Subcutaneous adipose tissue (tissue), 4 donors: Measurements from ENCODE around the gene CAPN15. TPM values are rescaled to one million over a fixed set of nuclear protein-coding genes. Genes with fewer than 3 reads are reported as not detected.

ENCODE experiments used
- CTCF ChIP-seq: fragments of 450-650 bp; IDR thresholded peaks from one replicate; pipeline ENCODE4 v1.5.1; 2016; ENCODE audit warnings: low read depth, mild to moderate bottlenecking, control low read depth, antibody characterized with exemption, moderate library complexity
- total RNA-seq, 4 donors: library from RNA; depleted of rRNA; stranded (reverse); fragments of >200 nt; gene quantifications; one replicate each; pipeline ENCODE4 v1.1.0, GENCODE V29; 2016

CAPN15 gene
- total RNA-seq, 4 donors from 2014 or later: 7.6 to 30.0 (median 13.3) TPM

- no peak for TF ChIP-seq CTCF
These were observed 14.7 kb upstream of the CAPN15 start for GRCh38 chr16:512802-513201.

GRCh38 chr16:513950-514349 is 13.6 kb upstream of the CAPN15 start:
- TF ChIP-seq CTCF: no peak

DNA sequence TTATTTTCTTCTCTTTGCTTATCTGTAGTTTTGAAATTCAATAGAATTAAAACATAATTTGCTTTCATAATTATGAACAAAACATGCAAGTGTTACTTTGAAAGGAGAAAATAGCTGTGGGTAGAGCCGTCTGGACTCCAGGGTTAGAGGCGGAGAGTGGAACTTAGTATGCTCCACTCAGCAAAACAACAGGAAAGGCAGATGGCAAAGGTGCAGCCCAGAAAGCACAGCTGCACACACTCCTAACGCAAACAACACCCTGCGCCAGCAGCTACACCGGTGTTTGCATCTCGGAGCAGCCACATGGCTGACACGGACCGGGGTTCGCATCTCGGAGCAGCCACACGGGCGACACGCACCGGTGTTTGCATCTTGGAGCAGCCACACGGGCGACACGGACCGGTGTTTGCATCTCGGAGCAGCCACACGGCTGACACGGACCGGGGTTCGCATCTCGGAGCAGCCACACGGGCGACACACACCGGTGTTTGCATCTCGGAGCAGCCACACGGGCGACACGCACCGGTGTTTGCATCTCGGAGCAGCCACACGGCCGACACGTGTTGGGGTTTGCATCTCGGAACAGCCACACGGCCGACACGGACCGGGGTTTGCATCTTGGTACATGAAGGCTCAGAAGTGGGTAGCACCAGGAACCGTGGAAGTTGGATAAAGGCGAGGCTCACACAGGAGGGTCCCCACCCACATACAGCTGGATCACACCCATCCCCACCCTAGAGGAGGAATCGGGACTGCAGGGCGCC is 12.2 kb upstream of the CAPN15 start:
- no peak for TF ChIP-seq CTCF

DNA sequence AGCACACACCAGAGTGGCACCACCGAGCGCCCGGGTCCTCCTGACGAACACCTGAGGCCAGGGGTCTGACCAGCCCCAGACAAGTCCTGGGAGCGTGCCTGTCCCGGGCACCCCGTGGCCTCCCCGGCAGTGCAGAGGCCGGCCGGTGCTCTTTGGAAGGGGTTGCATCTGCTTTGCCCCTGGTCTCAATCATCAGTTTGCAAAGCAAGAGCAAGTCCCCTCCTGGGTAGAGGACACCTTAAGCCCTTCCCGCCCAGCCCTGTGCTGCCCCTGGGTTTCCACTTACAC is 11.6 kb upstream of the CAPN15 start:
- no peak for TF ChIP-seq CTCF

GRCh38 chr16:516301-516700 is 11.2 kb upstream of the CAPN15 start:
- TF ChIP-seq CTCF: no peak

- no peak for TF ChIP-seq CTCF
These were observed 8.7 kb upstream of the CAPN15 start for GRCh38 chr16:518858-519257.

- TF ChIP-seq CTCF: no peak
These were observed 8.1 kb upstream of the CAPN15 start for GRCh38 chr16:519425-519824.
